Esophagus squamous epithelium (tissue), 5 donors: Measurements from ENCODE around the gene ZNF8. TPM values are rescaled to one million over a fixed set of nuclear protein-coding genes. Genes with fewer than 3 reads are reported as not detected.

ENCODE experiments used
- DNase-seq: peaks from one replicate; lab custom pipeline; 2025; lab: John Stamatoyannopoulos, UW
- H3K27ac ChIP-seq, 4 donors: fragments of 200-600 bp; sonication (generic); one replicate each; pipeline ENCODE4 v1.5.1; 2016 to 2019; ENCODE audit warnings: mild to moderate bottlenecking in 1 of 4
- H3K27me3 ChIP-seq, 4 donors: fragments of 200-600 bp; sonication (generic); 1 replicate in 3 of 4; 2 replicates in 1 of 4; pipeline versions ENCODE4 v1.5.1 to v1.6.0; 2017 to 2021; ENCODE audit warnings: antibody characterized with exemption in 1 of 4
- H3K36me3 ChIP-seq, 3 donors: fragments of 200-600 bp; sonication (generic); one replicate each; pipeline ENCODE4 v1.5.1; 2016 to 2019
- H3K4me1 ChIP-seq, 3 donors: fragments of 200-600 bp; sonication (generic); one replicate each; pipeline ENCODE4 v1.5.1; 2017 to 2019
- H3K4me3 ChIP-seq, 4 donors: fragments of 200-600 bp; sonication (generic); 1 replicate in 3 of 4; 2 replicates in 1 of 4; pipeline ENCODE4 v1.5.1; 2016 to 2019; ENCODE audit warnings: mild to moderate bottlenecking in 2 of 4, moderate library complexity in 1 of 4
- H3K9me3 ChIP-seq, 3 donors: fragments of 200-600 bp; sonication (generic); one replicate each; pipeline ENCODE4 v1.5.1; 2016 to 2019
- POLR2A ChIP-seq, 4 donors: fragments of 450-650 bp; IDR thresholded peaks; one replicate each; pipeline ENCODE4 v1.6.1; 2017; ENCODE audit warnings: antibody characterized with exemption in 4 of 4, mild to moderate bottlenecking in 4 of 4, moderate library complexity in 3 of 4
- WGBS, 2 donors: methylation state at CpG; one replicate each; pipeline ENCODE4 v1.1.5; 2018; 5-methylcytosine and 5-hydroxymethylcytosine counted together
- intact Hi-C: fragments of 100-400 bp; cut with DNase I; formaldehyde crosslinking; loops from one replicate; pipeline ENCODE4 v1.15.0; 2022
- total RNA-seq, 4 donors: library from RNA; depleted of rRNA; stranded (reverse); fragments of >200 nt; gene quantifications; one replicate each; pipeline ENCODE4 v1.1.0, GENCODE V29; 2016
- TF ChIP-seq, protein P1 (sequence below), 6 experiments: fragments of 450-650 bp in 4 of 6; fragments of 200-600 bp in 2 of 6; sonication (generic) in 2 of 6; IDR thresholded peaks; one replicate each; pipeline ENCODE4 v1.5.1; 2016 to 2019; ENCODE audit warnings: antibody characterized with exemption in 6 of 6, mild to moderate bottlenecking in 4 of 6, moderate library complexity in 4 of 6
- donor health status: DM: yes; HTN: yes; CAD: no.

ZNF8 gene
- total RNA-seq, 4 donors from 2014 or later: 3.5 to 6.7 (median 4.2) TPM

DNA sequence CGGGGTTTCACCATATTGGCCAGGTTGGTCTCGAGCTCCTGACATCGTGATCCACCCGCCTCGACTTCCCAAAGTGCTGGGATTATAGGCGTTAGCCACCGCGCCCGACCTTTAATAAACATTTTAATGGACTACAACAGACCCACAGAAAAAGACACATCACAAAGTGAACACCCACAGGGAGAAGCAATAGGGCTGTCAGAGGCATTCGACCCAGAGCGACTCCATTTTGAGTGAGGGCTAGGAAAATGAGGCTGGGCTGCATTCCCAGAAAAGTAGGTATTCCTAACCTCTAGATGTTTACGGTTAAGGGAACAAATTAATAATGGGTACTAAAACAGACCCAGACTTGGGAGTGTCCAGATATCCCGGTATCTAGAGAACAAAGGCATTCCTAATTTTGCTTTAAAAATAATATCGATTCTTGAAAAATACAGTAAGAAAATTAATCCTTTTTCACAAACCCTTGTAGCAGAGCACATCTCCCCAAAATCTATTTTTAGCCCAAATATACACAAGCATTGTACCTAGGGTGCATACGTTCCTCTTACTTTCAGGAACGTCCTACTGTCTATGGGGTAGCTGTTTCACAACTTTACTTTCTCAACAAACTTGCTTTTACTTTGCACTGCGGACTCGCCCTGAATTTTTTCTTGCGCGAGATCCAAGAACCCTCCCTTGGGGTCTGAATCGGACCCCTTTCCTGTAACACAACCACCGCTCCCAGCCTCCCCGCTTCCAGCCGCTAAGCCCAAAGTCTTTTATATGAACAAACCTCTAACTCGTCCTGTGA is 811 bp upstream of the ZNF8 start:
- TF ChIP-seq POLR2A (IDR thresholded peaks at IDR 0.05): no peak
- TF ChIP-seq, protein P1, sequence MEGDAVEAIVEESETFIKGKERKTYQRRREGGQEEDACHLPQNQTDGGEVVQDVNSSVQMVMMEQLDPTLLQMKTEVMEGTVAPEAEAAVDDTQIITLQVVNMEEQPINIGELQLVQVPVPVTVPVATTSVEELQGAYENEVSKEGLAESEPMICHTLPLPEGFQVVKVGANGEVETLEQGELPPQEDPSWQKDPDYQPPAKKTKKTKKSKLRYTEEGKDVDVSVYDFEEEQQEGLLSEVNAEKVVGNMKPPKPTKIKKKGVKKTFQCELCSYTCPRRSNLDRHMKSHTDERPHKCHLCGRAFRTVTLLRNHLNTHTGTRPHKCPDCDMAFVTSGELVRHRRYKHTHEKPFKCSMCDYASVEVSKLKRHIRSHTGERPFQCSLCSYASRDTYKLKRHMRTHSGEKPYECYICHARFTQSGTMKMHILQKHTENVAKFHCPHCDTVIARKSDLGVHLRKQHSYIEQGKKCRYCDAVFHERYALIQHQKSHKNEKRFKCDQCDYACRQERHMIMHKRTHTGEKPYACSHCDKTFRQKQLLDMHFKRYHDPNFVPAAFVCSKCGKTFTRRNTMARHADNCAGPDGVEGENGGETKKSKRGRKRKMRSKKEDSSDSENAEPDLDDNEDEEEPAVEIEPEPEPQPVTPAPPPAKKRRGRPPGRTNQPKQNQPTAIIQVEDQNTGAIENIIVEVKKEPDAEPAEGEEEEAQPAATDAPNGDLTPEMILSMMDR (IDR thresholded peaks at IDR 0.05): no peak
- Histone ChIP-seq H3K4me3 (peak overlapping the region; percentile 85 to 95 (median 89)), H3K36me3 (peaks cover 0 to 39% (median 0%) of the 10 kb centered on the region in 3 donors), H3K27me3 (no peaks in the 10 kb centered on the region), H3K9me3 (peaks cover 0 to 23% (median 13%) of the 10 kb centered on the region in 3 donors), H3K27ac (peak overlapping the region; percentile 86 to 95 (median 90)), H3K4me1 (peaks cover 6 to 39% (median 9%) of the 10 kb centered on the region in 3 donors)
- intact Hi-C loops: no loop called here
- no peak for DNase-seq
- 18 to 34% methylated on average over 17 to 20 of the region's 25 CpGs for WGBS, 2 donors

DNA sequence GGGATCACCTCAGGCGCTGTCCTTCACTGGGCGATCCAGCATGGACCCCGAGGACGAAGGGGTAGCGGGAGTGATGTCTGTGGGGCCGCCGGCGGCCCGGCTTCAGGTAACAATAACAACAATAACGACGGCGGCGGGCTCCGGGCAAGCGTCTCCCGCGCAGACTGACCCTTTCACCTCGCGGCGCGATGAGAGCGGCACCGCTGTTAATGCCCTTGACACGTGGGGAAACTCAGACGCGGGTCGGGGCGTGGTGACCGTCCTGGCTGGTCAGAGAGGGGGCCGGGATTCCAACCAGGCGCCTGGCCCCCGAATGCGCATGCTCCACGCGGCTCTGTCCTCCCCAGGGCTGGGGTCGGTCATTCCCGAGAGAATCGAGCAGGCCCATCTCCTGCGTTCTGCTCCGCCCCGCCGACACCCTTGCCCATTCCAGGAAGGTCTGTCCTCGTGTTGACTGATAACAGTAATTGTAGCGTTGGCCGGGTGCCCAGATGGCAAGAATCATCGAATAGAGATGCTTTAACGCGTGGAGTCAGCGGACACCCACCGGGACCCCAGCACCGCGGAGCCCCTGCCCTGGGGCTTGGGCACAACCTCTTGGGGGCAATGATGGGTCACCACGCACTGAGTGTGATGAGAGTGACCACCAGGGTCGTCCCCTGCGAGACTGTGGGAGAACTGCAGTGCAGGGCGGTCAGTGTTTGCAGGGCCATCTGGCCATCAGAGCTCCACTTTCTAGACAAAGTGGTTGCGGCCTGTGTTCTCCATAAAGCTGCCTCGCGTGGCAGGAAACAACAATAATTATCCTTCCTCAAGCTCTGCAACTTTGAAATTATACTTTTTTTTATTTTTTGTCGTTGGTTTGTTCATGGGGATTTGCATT is 528 bp downstream of the ZNF8 start:
- intact Hi-C loops: no loop called here

DNA sequence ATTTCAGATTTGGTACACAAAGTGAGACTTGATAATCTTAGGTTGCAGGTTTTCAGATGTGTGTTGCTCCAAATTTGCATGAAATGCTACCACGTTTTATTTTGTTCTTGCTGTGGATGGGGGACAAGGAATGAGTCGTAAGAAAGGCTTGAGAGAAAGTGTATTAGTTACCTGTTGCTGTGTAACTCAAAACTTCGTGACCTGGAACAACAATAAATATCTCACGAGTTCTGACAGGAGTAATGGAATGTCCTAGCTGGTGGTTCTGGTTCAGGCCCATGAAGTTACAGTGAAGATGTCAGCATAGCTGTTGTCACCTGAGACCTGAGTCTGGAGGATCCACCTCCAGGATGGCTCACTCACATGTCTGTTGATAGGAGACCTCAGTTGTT is 1.2 kb downstream of the ZNF8 start:
- H3K36me3 ChIP-seq: peaks cover 0 to 37% (median 0%) of the 10 kb centered on the region in 3 donors
- TF ChIP-seq, protein P1 (IDR thresholded peaks at IDR 0.05): no peak
- no peak for TF ChIP-seq POLR2A (IDR thresholded peaks at IDR 0.05)
- peaks cover 0 to 3% (median 0%) of the 10 kb centered on the region in 3 donors for H3K9me3 ChIP-seq
- H3K4me3 ChIP-seq: peak overlapping the region in 2 of 4 donors; percentile 86 to 95
- H3K4me1 ChIP-seq: peaks cover 6 to 39% (median 9%) of the 10 kb centered on the region in 3 donors
- H3K27me3 ChIP-seq: no peaks in the 10 kb centered on the region
- intact Hi-C loops: no loop called here
- no peak for DNase-seq
- 52 to 77% methylated on average over 4 of the region's 4 CpGs for WGBS, 2 donors
- no peak overlapping the region for H3K27ac ChIP-seq

More for the DNA sequence above, 528 bp downstream of the ZNF8 start:
- Histone ChIP-seq H3K27ac (peak overlapping the region; percentile 86 to 95 (median 90)), H3K4me3 (peak overlapping the region; percentile 85 to 95 (median 89)), H3K27me3 (no peaks in the 10 kb centered on the region), H3K4me1 (peaks cover 6 to 39% (median 9%) of the 10 kb centered on the region in 3 donors), H3K36me3 (peaks cover 0 to 37% (median 0%) of the 10 kb centered on the region in 3 donors), H3K9me3 (peaks cover 0 to 9% (median under 1%) of the 10 kb centered on the region in 3 donors)
- 20 to 31% methylated on average over 2 to 8 of the region's 60 CpGs for WGBS, 2 donors
- TF ChIP-seq, protein P1 (IDR thresholded peaks at IDR 0.05): no peak
- no peak for TF ChIP-seq POLR2A (IDR thresholded peaks at IDR 0.05)
- DNase-seq: peak; percentile 23

DNA sequence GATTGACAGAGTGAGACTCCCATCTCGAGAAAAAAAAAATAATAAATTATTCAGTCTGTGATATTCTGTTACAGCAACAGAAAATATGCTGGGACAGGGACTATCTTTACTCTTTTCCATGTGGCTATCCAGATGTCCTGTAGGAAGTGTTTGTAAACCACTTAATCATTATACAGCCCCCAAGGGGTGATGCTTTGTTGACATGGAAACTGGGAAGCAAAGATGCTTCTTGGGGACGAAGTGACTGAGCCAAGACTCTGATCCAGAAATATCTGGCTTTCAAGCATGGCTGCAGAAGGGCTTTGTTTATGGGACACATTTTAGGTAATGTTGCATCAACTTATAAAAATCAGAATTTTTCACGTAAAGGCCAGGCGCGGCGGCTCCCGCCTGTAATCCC is 5.4 kb downstream of the ZNF8 start:
- DNase-seq: no peak
- Histone ChIP-seq H3K4me1 (peaks cover 6 to 26% (median 9%) of the 10 kb centered on the region in 3 donors), H3K9me3 (peaks cover 0 to 3% (median 0%) of the 10 kb centered on the region in 3 donors), H3K4me3 (no peak overlapping the region), H3K27ac (no peak overlapping the region), H3K27me3 (no peaks in the 10 kb centered on the region), H3K36me3 (peaks cover 18 to 64% (median 22%) of the 10 kb centered on the region in 3 donors)
- no peak for TF ChIP-seq POLR2A (IDR thresholded peaks at IDR 0.05)
- TF ChIP-seq, protein P1 (IDR thresholded peaks at IDR 0.05): no peak
- intact Hi-C loops: no loop called here
- 86 to 91% methylated on average over 7 of the region's 7 CpGs for WGBS, 2 donors
